Measurements from ENCODE around the gene CAB39.

DNA sequence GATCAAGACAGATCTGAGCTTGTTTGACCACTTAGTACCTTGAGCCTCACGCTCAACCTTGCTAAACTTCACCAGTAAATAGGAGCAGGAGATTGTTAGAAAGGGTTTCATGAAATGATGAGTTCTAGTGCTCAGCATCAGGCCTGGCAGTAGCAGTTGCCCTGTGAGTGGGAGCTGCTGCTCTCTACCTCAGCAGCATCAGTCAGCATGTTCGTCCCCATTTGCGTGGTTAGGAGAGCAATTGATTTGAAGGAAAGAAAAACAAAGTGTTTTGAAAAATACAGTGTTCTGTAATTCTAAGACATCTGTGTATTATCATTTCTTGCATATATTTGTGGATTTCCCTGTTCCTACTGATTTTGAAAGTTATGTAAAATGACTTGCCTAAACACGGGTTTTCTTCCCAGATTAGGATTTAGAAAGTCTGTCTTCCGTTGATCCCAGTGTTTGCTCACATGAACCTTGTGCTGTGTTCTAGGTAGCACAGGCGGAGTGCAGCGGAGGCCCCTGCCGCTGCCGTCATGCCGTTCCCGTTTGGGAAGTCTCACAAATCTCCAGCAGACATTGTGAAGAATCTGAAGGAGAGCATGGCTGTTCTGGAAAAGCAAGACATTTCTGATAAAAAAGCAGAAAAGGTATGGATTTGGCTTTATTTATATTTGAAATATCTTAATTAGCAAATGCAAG is 47.0 kb downstream of the CAB39 start:
- no peak for TF ChIP-seq POLR2AphosphoS5 (IDR thresholded peaks at IDR 0.05)
- TF ChIP-seq, protein P1, sequence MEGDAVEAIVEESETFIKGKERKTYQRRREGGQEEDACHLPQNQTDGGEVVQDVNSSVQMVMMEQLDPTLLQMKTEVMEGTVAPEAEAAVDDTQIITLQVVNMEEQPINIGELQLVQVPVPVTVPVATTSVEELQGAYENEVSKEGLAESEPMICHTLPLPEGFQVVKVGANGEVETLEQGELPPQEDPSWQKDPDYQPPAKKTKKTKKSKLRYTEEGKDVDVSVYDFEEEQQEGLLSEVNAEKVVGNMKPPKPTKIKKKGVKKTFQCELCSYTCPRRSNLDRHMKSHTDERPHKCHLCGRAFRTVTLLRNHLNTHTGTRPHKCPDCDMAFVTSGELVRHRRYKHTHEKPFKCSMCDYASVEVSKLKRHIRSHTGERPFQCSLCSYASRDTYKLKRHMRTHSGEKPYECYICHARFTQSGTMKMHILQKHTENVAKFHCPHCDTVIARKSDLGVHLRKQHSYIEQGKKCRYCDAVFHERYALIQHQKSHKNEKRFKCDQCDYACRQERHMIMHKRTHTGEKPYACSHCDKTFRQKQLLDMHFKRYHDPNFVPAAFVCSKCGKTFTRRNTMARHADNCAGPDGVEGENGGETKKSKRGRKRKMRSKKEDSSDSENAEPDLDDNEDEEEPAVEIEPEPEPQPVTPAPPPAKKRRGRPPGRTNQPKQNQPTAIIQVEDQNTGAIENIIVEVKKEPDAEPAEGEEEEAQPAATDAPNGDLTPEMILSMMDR (IDR thresholded peaks at IDR 0.05), result no peak
